Measurements from ENCODE around the gene EPHB3. TPM values are rescaled to one million over a fixed set of nuclear protein-coding genes. Genes with fewer than 3 reads are reported as not detected.

EPHB3 gene
- total and polyA plus RNA-seq, 2 of the 4 experiments (the other 2 are of a cell fraction): 0.72 to 2.9 TPM

DNA sequence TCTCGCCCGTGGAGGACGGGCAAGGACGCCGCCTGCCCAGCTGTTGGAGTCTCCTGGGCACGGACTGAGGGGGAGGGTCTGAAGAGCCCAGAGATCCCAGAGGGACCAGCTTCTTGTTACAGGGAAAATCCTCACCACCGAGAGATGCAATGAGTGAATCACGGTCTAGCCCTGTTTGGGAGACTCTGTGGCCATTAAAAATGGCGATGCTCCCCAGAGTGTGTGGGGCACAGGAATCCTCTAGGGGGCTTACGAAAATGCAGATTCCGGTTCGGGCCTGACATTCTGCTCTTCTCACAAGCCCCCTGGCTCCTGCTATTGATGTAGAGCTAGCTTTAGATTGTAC is 35.5 kb upstream of the EPHB3 start:
- no peak overlapping the region for H3K27ac ChIP-seq (ENCODE audit: insufficient read depth, low read length)
- in situ Hi-C loops (cut with MboI; ENCODE audit: low sequenced_read_pairs) (no loop called here), intact Hi-C loops (cut with micrococcal nuclease) (loop anchor here (5.0 kb wide), 1 partner anchor 49 kb away; no protein-coding TSS in a partner anchor), dilution Hi-C loops (cut with HindIII; ENCODE audit: low sequenced_read_pairs, unreplicated experiment) (loop anchor here (25.0 kb wide), 1 partner anchor 164 kb away; the partner anchor contains the start of genes CLCN2 and POLR2H)
- TF ChIP-seq SMC3 (IDR thresholded peaks at IDR 0.05; ENCODE audit: low read depth, low read length) (no peak), MXI1 (IDR thresholded peaks at IDR 0.05; ENCODE audit: borderline replicate concordance, low read depth, low read length) (no peak), POLR2A (IDR thresholded peaks at IDR 0.05; ENCODE audit: low read depth, low read length) (no peak), MAZ (IDR thresholded peaks at IDR 0.05; ENCODE audit: borderline replicate concordance, low read depth, low read length) (no peak), RAD21 (IDR thresholded peaks at IDR 0.05; ENCODE audit: low read length) (no peak), BHLHE40 (IDR thresholded peaks at IDR 0.05; ENCODE audit: low read depth, low read length) (no peak), NFE2L2 (IDR thresholded peaks at IDR 0.05; ENCODE audit: low read depth, low read length) (no peak), CHD1 (IDR thresholded peaks at IDR 0.05; ENCODE audit: low read depth, low read length) (no peak), FOS (IDR thresholded peaks at IDR 0.05; ENCODE audit: low read depth, low read length) (no peak), CEBPB (IDR thresholded peaks at IDR 0.05; ENCODE audit: low read depth, low read length) (no peak), RFX5 (IDR thresholded peaks at IDR 0.05; ENCODE audit: low read depth, low read length) (no peak), RCOR1 (IDR thresholded peaks at IDR 0.05; ENCODE audit: insufficient replicate concordance, low read length) (no peak), MAFK (IDR thresholded peaks at IDR 0.05; ENCODE audit: low read depth, low read length) (no peak)
- TF ChIP-seq, protein P1, sequence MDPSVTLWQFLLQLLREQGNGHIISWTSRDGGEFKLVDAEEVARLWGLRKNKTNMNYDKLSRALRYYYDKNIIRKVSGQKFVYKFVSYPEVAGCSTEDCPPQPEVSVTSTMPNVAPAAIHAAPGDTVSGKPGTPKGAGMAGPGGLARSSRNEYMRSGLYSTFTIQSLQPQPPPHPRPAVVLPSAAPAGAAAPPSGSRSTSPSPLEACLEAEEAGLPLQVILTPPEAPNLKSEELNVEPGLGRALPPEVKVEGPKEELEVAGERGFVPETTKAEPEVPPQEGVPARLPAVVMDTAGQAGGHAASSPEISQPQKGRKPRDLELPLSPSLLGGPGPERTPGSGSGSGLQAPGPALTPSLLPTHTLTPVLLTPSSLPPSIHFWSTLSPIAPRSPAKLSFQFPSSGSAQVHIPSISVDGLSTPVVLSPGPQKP (IDR thresholded peaks at IDR 0.05; ENCODE audit: borderline replicate concordance, low read depth, low read length): no peak
- TF ChIP-seq, protein P2, sequence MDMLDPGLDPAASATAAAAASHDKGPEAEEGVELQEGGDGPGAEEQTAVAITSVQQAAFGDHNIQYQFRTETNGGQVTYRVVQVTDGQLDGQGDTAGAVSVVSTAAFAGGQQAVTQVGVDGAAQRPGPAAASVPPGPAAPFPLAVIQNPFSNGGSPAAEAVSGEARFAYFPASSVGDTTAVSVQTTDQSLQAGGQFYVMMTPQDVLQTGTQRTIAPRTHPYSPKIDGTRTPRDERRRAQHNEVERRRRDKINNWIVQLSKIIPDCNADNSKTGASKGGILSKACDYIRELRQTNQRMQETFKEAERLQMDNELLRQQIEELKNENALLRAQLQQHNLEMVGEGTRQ (IDR thresholded peaks at IDR 0.05; ENCODE audit: low read depth, low read length): no peak
- TF ChIP-seq, protein P3, sequence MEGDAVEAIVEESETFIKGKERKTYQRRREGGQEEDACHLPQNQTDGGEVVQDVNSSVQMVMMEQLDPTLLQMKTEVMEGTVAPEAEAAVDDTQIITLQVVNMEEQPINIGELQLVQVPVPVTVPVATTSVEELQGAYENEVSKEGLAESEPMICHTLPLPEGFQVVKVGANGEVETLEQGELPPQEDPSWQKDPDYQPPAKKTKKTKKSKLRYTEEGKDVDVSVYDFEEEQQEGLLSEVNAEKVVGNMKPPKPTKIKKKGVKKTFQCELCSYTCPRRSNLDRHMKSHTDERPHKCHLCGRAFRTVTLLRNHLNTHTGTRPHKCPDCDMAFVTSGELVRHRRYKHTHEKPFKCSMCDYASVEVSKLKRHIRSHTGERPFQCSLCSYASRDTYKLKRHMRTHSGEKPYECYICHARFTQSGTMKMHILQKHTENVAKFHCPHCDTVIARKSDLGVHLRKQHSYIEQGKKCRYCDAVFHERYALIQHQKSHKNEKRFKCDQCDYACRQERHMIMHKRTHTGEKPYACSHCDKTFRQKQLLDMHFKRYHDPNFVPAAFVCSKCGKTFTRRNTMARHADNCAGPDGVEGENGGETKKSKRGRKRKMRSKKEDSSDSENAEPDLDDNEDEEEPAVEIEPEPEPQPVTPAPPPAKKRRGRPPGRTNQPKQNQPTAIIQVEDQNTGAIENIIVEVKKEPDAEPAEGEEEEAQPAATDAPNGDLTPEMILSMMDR (conservative IDR thresholded peaks at IDR 0.05; ENCODE audit: low read depth, low read length): no peak
- no peak overlapping the region for H4K91ac ChIP-seq (ENCODE audit: insufficient read depth, low read depth, low read length)
- H3K4ac ChIP-seq (ENCODE audit: low read depth, low read length): no peak overlapping the region
- H2AK5ac ChIP-seq (ENCODE audit: low read depth, low read length): no peak overlapping the region
- H3K4me3 ChIP-seq (ENCODE audit: insufficient read depth, low read depth, low read length): no peak overlapping the region
- H3K4me1 ChIP-seq (ENCODE audit: control insufficient read depth, insufficient read depth, low read length): peaks cover 3% of the 10 kb centered on the region; the same call in 1 of the 2 replicates
- no peak overlapping the region for H3K9ac ChIP-seq (ENCODE audit: low read depth, low read length)
- H3K36me3 ChIP-seq (ENCODE audit: control insufficient read depth, insufficient read depth, low read length): no peaks in the 10 kb centered on the region
- no peak overlapping the region for H2BK5ac ChIP-seq (ENCODE audit: low read depth, low read length, poor library complexity, severe bottlenecking)
- no peak for DNase-seq
- H3K9me3 ChIP-seq (ENCODE audit: control insufficient read depth, insufficient read depth, low read length): no peaks in the 10 kb centered on the region
- no peaks in the 10 kb centered on the region for H3K79me1 ChIP-seq (ENCODE audit: low read depth in 1 of 2, low read length in 2 of 2)
- H2AK9ac ChIP-seq (replicated peaks; ENCODE audit: low read depth, low read length, poor library complexity): no peak overlapping the region
- no peak overlapping the region for H2BK120ac ChIP-seq (ENCODE audit: low read depth, low read length)
- peak overlapping the region; percentile 1; the same call in 1 of the 2 replicates for H3K4me2 ChIP-seq (ENCODE audit: low read depth, low read length)
- no peak overlapping the region for H4K8ac ChIP-seq (ENCODE audit: low read depth in 2 of 2, low read length in 2 of 2)
- H3K18ac ChIP-seq (ENCODE audit: low read depth, low read length): no peak overlapping the region
- no peak overlapping the region for H2BK15ac ChIP-seq (ENCODE audit: low read depth, low read length)
- H2BK20ac ChIP-seq (ENCODE audit: low read depth, low read length): no peak overlapping the region
- ATAC-seq (ENCODE audit: low read depth): no peak
- BruUV-seq (replicated peaks): no TSS peak
- H3K27me3 ChIP-seq (ENCODE audit: control insufficient read depth, insufficient read depth, low read length): peaks cover 55% of the 10 kb centered on the region
- POLR2A ChIA-PET (ENCODE audit: unreplicated experiment): interaction anchor here (0.7 kb wide), 1 partner anchor 25 kb away, joined by 14 read pairs; no protein-coding TSS in a partner anchor
- no peaks in the 10 kb centered on the region for H3K9me1 ChIP-seq (ENCODE audit: insufficient read depth, low read length)
- H4K20me1 ChIP-seq (ENCODE audit: insufficient read depth, low read length): no peaks in the 10 kb centered on the region
- H3K23ac ChIP-seq (ENCODE audit: low read depth, low read length): no peak overlapping the region
- WGBS, 2 experiments (ENCODE audit: extremely low coverage in 2 of 2, insufficient read length in 1 of 2): 11% methylated on average over 3 of the region's 12 CpGs; no CpG with 5 or more reads in 1 of the 2 experiments
- CTCF ChIA-PET: interaction anchor here (2.9 kb wide), 1 partner anchor 12 kb away, joined by 9 read pairs; no protein-coding TSS in a partner anchor
- H3K56ac ChIP-seq (ENCODE audit: extremely low read depth, insufficient read depth, low read length): no peak overlapping the region
- H2AFZ ChIP-seq (replicated peaks; ENCODE audit: low read length, poor library complexity): peak overlapping the region; percentile 36
- H4K5ac ChIP-seq (ENCODE audit: low read depth, low read length): no peak overlapping the region
- H3K14ac ChIP-seq (replicated peaks; ENCODE audit: low read depth, low read length): no peak overlapping the region
